HepG2 (cell line): ENCODE measurements around the gene PTCRA. TPM values are rescaled to one million over a fixed set of nuclear protein-coding genes. Genes with fewer than 3 reads are reported as not detected.

Experiments used
- AKAP8 ChIP-seq: sonication (generic); formaldehyde crosslinking; IDR thresholded peaks from 2 replicates; pipeline ENCODE4 v1.5.1; 2020; ENCODE audit warnings: mild to moderate bottlenecking, missing genetic modification reagents
- ATF7-NPFF ChIP-seq: sonication (generic); formaldehyde crosslinking; IDR thresholded peaks from 2 replicates; pipeline ENCODE4 v1.8.1; 2023; ENCODE audit warnings: mild to moderate bottlenecking, low read depth, missing genetic modification reagents, moderate library complexity
- FUBP1 ChIP-seq: sonication (generic); formaldehyde crosslinking; IDR thresholded peaks from 2 replicates; pipeline ENCODE4 v1.5.1; 2020; ENCODE audit warnings: missing genetic modification reagents, mild to moderate bottlenecking, borderline replicate concordance
- GATAD2A ChIP-seq: IDR thresholded peaks from 2 replicates; pipeline ENCODE4 v1.6.1; 2016
- IKZF4 ChIP-seq: sonication (generic); formaldehyde crosslinking; IDR thresholded peaks from 2 replicates; pipeline ENCODE4 v1.5.1; 2020; ENCODE audit warnings: borderline replicate concordance, mild to moderate bottlenecking, low read depth, missing genetic modification reagents; ENCODE audit errors: not compliant biosample characterization
- MYC ChIP-seq: sonication (generic); formaldehyde crosslinking; IDR thresholded peaks from 2 replicates; pipeline ENCODE4 v1.9.0; 2021; ENCODE audit warnings: missing genetic modification reagents, borderline replicate concordance
- PAF1 ChIP-seq: IDR thresholded peaks from 2 replicates; pipeline ENCODE4 v1.6.1; 2016; ENCODE audit warnings: missing genetic modification reagents, missing compliant biosample characterization
- RNF219 ChIP-seq: sonication (generic); formaldehyde crosslinking; IDR thresholded peaks from 2 replicates; pipeline ENCODE4 v1.5.0; 2020; ENCODE audit warnings: mild to moderate bottlenecking, missing genetic modification reagents
- SMYD3 ChIP-seq: sonication (generic); formaldehyde crosslinking; IDR thresholded peaks from 2 replicates; pipeline ENCODE4 v1.8.1; 2023; ENCODE audit warnings: mild to moderate bottlenecking, missing genetic modification reagents
- TSC22D2 ChIP-seq: sonication (generic); formaldehyde crosslinking; IDR thresholded peaks from 2 replicates; pipeline ENCODE4 v1.5.1; 2020; ENCODE audit warnings: missing genetic modification reagents, mild to moderate bottlenecking, borderline replicate concordance
- ZBTB26 ChIP-seq: IDR thresholded peaks from 2 replicates; pipeline ENCODE4 v1.6.1; 2016; ENCODE audit warnings: missing compliant biosample characterization, missing genetic modification reagents, borderline replicate concordance
- ZBTB4 ChIP-seq: sonication (generic); formaldehyde crosslinking; IDR thresholded peaks from 2 replicates; pipeline ENCODE4 v1.4.0; 2020; ENCODE audit warnings: missing genetic modification reagents, mild to moderate bottlenecking, borderline replicate concordance
- ZBTB44 ChIP-seq: sonication (generic); formaldehyde crosslinking; IDR thresholded peaks from 2 replicates; pipeline ENCODE4 v1.4.0; 2020; ENCODE audit warnings: missing genetic modification reagents
- ZKSCAN1 ChIP-seq: fragments of 150-350 bp; IDR thresholded peaks from 2 replicates; pipeline ENCODE4 v1.6.1; 2014; ENCODE audit warnings: low read length
- ZNF121 ChIP-seq: sonication (generic); formaldehyde crosslinking; IDR thresholded peaks from 2 replicates; pipeline ENCODE4 v1.5.0; 2020; ENCODE audit warnings: mild to moderate bottlenecking, missing genetic modification reagents
- ZNF207 ChIP-seq: fragments of 450-650 bp; IDR thresholded peaks from 2 replicates; pipeline ENCODE4 v1.6.1; 2016; ENCODE audit warnings: antibody characterized with exemption, borderline replicate concordance
- ZNF274 ChIP-seq: sonication (generic); formaldehyde crosslinking; IDR thresholded peaks from 2 replicates; pipeline ENCODE4 v1.5.1; 2020; ENCODE audit warnings: mild to moderate bottlenecking, missing genetic modification reagents
- ZNF292 ChIP-seq: sonication (generic); formaldehyde crosslinking; IDR thresholded peaks from 2 replicates; pipeline ENCODE4 v1.8.1; 2022; ENCODE audit warnings: mild to moderate bottlenecking, low read depth, missing genetic modification reagents, borderline replicate concordance
- polyA plus RNA-seq, 8 experiments: library from polyadenylated mRNA; depleted of rRNA in 3 of 8; stranded (reverse) in 7 of 8; unstranded in 1 of 8; fragments of >200 nt; fragmentation: Illumina TruSeq in 4 of 8; extraction: Trizol in 4 of 8; gene quantifications; 2 replicates each; pipeline versions ENCODE4 v1.2.1 to v1.2.3, GENCODE V29; 2011 to 2016; ENCODE audit warnings: low read depth in 4 of 8, missing spikeins in 1 of 8, mixed read lengths in 1 of 8; ENCODE audit not compliant: insufficient read depth in 1 of 8
- total RNA-seq, 5 experiments: library from RNA; depleted of rRNA; stranded (reverse); fragments of >200 nt; fragmentation: Illumina TruSeq; extraction: Trizol; gene quantifications; 2 replicates each; pipeline ENCODE4 v1.2.3, GENCODE V29; 2016; ENCODE audit warnings: low read depth in 1 of 5

PTCRA gene
- total and polyA plus RNA-seq, 2 of the 13 experiments (the other 11 are each of a cell fraction or from before 2014, with no cell fraction given): not detected

- TF ChIP-seq ZBTB44 (no peak), ZNF207 (no peak), ZKSCAN1 (no peak), ATF7-NPFF (CRISPR knock-in tag) (peak; percentile 99), ZNF121 (CRISPR knock-in tag) (0 out of 2 replicates have a peak, but pooled peaks have one; percentile 47), IKZF4 (CRISPR knock-in tag) (peak; percentile 98), GATAD2A (peak; percentile 39), ZNF292 (peak; percentile 90), PAF1 (CRISPR knock-in tag) (no peak), TSC22D2 (CRISPR knock-in tag) (peak; percentile 95; the same call in 1 of the 2 replicates), AKAP8 (CRISPR knock-in tag) (no peak), ZBTB26 (CRISPR knock-in tag) (peak; percentile 76), RNF219 (CRISPR knock-in tag) (0 out of 2 replicates have a peak, but pooled peaks have one; percentile 86), ZNF274 (CRISPR knock-in tag) (peak; percentile 98), ZBTB4 (peak; percentile 98), SMYD3 (CRISPR knock-in tag) (peak; percentile 100), FUBP1 (CRISPR knock-in tag) (no peak), MYC (peak; percentile 99)
These were observed 13.3 kb downstream of the PTCRA start, which contains the start of gene CNPY3 (continued) for GRCh38 chr6:42928986-42929820.
